Lung (tissue), 12 donors: ENCODE results near the gene VAMP8. TPM values are rescaled to one million over a fixed set of nuclear protein-coding genes. Genes with fewer than 3 reads are reported as not detected.

Experiments used
- ATAC-seq: fragments of 200-7000 bp; cut with Tn5 transposase; one replicate; pipeline ENCODE4 v1.9.1; 2020; ENCODE audit warnings: moderate number of reproducible peaks; ENCODE audit not compliant: insufficient read depth, low FRiP score
- DNase-seq, 3 donors: peaks; one replicate each; pipeline ENCODE4 v3.0.0-alpha.2; 2013 to 2017
- H3K27ac ChIP-seq, 2 donors: one replicate each; pipeline ENCODE4 v1.5.1; 2013; ENCODE audit warnings: mild to moderate bottlenecking in 2 of 2, moderate library complexity in 2 of 2, control low read depth in 1 of 2, inconsistent platforms in 1 of 2, low read depth in 1 of 2, low read length in 1 of 2
- H3K27me3 ChIP-seq, 3 donors: one replicate each; pipeline ENCODE4 v1.5.1; 2013; ENCODE audit warnings: low read length in 2 of 3; ENCODE audit not compliant: control insufficient read depth in 3 of 3, insufficient read depth in 3 of 3
- H3K36me3 ChIP-seq, 4 donors: one replicate each; pipeline ENCODE4 v1.5.1; 2013; ENCODE audit warnings: low read length in 4 of 4, mild to moderate bottlenecking in 1 of 4, moderate library complexity in 1 of 4; ENCODE audit not compliant: control insufficient read depth in 4 of 4, insufficient read depth in 4 of 4
- H3K4me1 ChIP-seq, 5 donors: one replicate each; pipeline ENCODE4 v1.5.1; 2013; ENCODE audit warnings: low read length in 5 of 5, mild to moderate bottlenecking in 2 of 5, moderate library complexity in 1 of 5; ENCODE audit not compliant: control insufficient read depth in 5 of 5, insufficient read depth in 5 of 5
- H3K4me3 ChIP-seq: one replicate; pipeline ENCODE4 v1.5.1; 2013; ENCODE audit warnings: mild to moderate bottlenecking, control low read depth, moderate library complexity
- H3K9ac ChIP-seq, 2 donors: one replicate each; pipeline ENCODE4 v1.5.1; 2013; ENCODE audit warnings: low read length in 2 of 2, control low read depth in 1 of 2; ENCODE audit not compliant: insufficient read depth in 1 of 2
- H3K9me3 ChIP-seq, 4 donors: one replicate each; pipeline ENCODE4 v1.5.1; 2013; ENCODE audit warnings: low read length in 3 of 4, mild to moderate bottlenecking in 1 of 4, moderate library complexity in 1 of 4; ENCODE audit not compliant: control insufficient read depth in 4 of 4, insufficient read depth in 3 of 4
- CTCF ChIP-seq: IDR thresholded peaks from 2 replicates; pipeline ENCODE4 v1.5.1; 2012; ENCODE audit warnings: mild to moderate bottlenecking; ENCODE audit errors: control extremely low read depth, extremely low read depth
- WGBS, 2 donors: extraction: QIAGEN DNeasy Blood & Tissue Kit; methylation state at CpG; one replicate each; pipeline ENCODE4 v1.1.7; 2013; 5-methylcytosine and 5-hydroxymethylcytosine counted together
- polyA plus RNA-seq, 2 donors: library from polyadenylated mRNA; stranded (reverse); fragments of 200-250 nt; gene quantifications; one replicate each; pipeline ENCODE4 v1.2.1, GENCODE V29; 2013
- total RNA-seq, 2 donors: library from RNA; depleted of rRNA in 1 of 2; stranded (reverse); fragments of >200 nt in 1 of 2; gene quantifications; one replicate each; pipeline ENCODE4 v1.2.1, GENCODE V29; 2014 to 2021
- donor health status: control.
- donor health status: control.
- donor health status: Bipolar disorder and iron deficiency.
- donor health status: healthy.
- donor health status: DM: yes; HTN: yes; CAD: no.

VAMP8 gene
- total and polyA plus RNA-seq, 4 donors, result 64.0 to 626 (median 320) TPM

- ATAC-seq (no peak), DNase-seq (no peak)
- H3K27me3 ChIP-seq, result no peaks in the 10 kb centered on the region
- no peak overlapping the region for H3K9ac ChIP-seq
- peaks cover 0 to 31% (median 6%) of the 10 kb centered on the region in 5 donors for H3K4me1 ChIP-seq
- H3K27ac ChIP-seq, result no peak overlapping the region
- no peak overlapping the region for H3K4me3 ChIP-seq
- peaks cover under 1 to 6% (median 6%) of the 10 kb centered on the region in 4 donors for H3K36me3 ChIP-seq
- no peaks in the 10 kb centered on the region for H3K9me3 ChIP-seq
- WGBS, 2 donors, result 87% methylated on average over 3 of the region's 3 CpGs
- no peak for TF ChIP-seq CTCF
These were observed 40.9 kb upstream of the VAMP8 start for GRCh38 chr2:85536479-85536878.

- H3K4me3 ChIP-seq, result peak overlapping the region; percentile 100
- ATAC-seq, result no peak
- H3K4me1 ChIP-seq, result peaks cover 0 to 32% (median 6%) of the 10 kb centered on the region in 5 donors
- H3K36me3 ChIP-seq, result peaks cover 10 to 20% (median 18%) of the 10 kb centered on the region in 4 donors
- 1 to 2% methylated on average over 35 of the region's 35 CpGs for WGBS, 2 donors
- peak; percentile 70 to 75 (median 74) for DNase-seq
- no peak for TF ChIP-seq CTCF
- H3K9me3 ChIP-seq, result no peaks in the 10 kb centered on the region
- H3K9ac ChIP-seq, result peak overlapping the region; percentile 78 to 88
- no peaks in the 10 kb centered on the region for H3K27me3 ChIP-seq
- H3K27ac ChIP-seq, result peak overlapping the region; percentile 97 to 98
These were observed 39.5 kb upstream of the VAMP8 start for GRCh38 chr2:85537600-85538506.

GRCh38 chr2:85538507-85539360 lies 38.7 kb upstream of the VAMP8 start, which contains the start of gene MAT2A:
MAT2A (plus strand) TSS chr2:85539168; CDS start chr2:85539288, 120 bp downstream.
- peak; percentile 50 for TF ChIP-seq CTCF
- Histone ChIP-seq H3K4me1 (peaks cover 0 to 32% (median 6%) of the 10 kb centered on the region in 5 donors), H3K27me3 (no peaks in the 10 kb centered on the region), H3K4me3 (peak within 1 kb of the TSS; percentile 100), H3K9ac (peak within 1 kb of the TSS; percentile 78 to 92), H3K9me3 (no peaks in the 10 kb centered on the region), H3K36me3 (peaks cover 11 to 26% (median 21%) of the 10 kb centered on the region in 4 donors), H3K27ac (peak within 1 kb of the TSS; percentile 98)
- peak; percentile 87 for ATAC-seq
- WGBS, 2 donors, result 0% methylated on average over 86 to 92 of the region's 92 CpGs
- DNase-seq, result peak; percentile 98
